GM13976 (cell line): ENCODE results near the gene RASSF3.

Experiments
- DNase-seq: peaks from one replicate; pipeline ENCODE4 v3.0.0; 2012; ENCODE audit warnings: low spot score
- in situ Hi-C: fragments of 300-500 bp; cut with MboI; formaldehyde crosslinking; loops from one replicate; pipeline ENCODE4 v1.12.0; 2022; ENCODE audit warnings: low sequenced_read_pairs, mixed read lengths, inconsistent platforms; ENCODE audit not compliant: unreplicated experiment
- TF ChIP-seq, protein P1 (sequence below): IDR thresholded peaks from 2 replicates; pipeline ENCODE4 v1.5.1; 2012; ENCODE audit warnings: borderline replicate concordance, mild to moderate bottlenecking; ENCODE audit not compliant: insufficient read depth; ENCODE audit errors: extremely low read depth, missing control alignments, control extremely low read depth

RASSF3 gene

GRCh38 chr12:64667793-64668192 lies 57.5 kb downstream of the RASSF3 start:
- TF ChIP-seq, protein P1, sequence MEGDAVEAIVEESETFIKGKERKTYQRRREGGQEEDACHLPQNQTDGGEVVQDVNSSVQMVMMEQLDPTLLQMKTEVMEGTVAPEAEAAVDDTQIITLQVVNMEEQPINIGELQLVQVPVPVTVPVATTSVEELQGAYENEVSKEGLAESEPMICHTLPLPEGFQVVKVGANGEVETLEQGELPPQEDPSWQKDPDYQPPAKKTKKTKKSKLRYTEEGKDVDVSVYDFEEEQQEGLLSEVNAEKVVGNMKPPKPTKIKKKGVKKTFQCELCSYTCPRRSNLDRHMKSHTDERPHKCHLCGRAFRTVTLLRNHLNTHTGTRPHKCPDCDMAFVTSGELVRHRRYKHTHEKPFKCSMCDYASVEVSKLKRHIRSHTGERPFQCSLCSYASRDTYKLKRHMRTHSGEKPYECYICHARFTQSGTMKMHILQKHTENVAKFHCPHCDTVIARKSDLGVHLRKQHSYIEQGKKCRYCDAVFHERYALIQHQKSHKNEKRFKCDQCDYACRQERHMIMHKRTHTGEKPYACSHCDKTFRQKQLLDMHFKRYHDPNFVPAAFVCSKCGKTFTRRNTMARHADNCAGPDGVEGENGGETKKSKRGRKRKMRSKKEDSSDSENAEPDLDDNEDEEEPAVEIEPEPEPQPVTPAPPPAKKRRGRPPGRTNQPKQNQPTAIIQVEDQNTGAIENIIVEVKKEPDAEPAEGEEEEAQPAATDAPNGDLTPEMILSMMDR = no peak
- DNase-seq = no peak
- in situ Hi-C loops = no loop called here

- DNase-seq = peak; percentile 59
- in situ Hi-C loops = no loop called here
- TF ChIP-seq, protein P1 = no peak
These were observed 59.1 kb downstream of the RASSF3 start for GRCh38 chr12:64669270-64669842.

DNA sequence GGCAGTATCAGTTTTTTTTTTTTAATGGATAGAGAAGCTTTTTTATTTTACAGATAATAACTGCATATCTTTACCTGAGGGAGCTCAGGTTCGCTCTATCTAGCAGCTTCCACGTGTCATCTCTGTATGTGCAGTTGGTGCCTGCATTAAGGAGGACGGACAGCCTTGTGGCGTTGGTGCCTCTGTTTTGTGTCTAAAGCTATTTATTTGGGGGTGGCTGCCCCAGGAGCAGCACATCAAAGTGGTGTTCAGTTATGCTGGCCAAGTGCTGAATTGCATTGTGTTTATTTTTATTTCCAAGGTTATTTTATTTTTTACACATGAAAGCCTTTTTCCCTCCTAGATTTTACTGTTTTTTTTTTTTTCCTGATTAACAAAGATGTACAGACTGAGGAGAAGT lies 59.7 kb downstream of the RASSF3 start:
- DNase-seq = no peak
- in situ Hi-C loops = no loop called here
- TF ChIP-seq, protein P1 = no peak

DNA sequence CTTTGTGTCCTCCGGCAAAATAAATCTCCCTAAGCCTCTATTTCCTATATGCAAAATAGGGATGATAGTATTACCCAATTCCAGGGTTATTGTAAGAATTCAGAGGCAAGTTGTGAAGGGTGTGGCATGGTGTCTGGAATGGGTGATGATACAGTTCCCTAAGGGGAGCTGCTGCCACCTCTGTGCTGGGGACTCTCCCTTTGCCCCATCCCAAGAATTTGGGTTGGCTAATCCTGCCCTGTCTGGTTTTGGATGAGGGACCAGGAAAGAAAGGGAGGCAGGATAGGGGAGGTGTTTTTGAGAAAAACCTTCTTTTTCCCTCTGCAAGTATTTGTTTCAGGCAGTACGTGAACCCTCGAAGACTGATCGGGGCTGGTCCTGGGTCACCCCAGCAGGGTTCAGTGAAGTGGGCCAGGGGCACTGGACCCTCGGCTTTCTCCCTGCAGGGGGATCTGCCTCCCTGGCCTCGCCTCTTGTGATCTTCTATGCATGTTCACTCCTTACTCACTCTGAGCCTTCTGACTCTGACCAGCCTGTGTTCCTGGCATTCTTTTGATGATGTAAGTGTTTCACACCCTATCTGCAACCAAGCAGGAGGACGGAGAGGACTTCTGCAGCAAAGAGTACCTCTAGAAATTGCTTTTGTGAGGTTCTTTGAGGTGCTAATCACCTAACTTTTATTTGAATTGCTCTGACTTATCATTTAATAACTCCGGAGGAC lies 60.8 kb downstream of the RASSF3 start:
- in situ Hi-C loops = no loop called here
- TF ChIP-seq, protein P1 = no peak
- DNase-seq = no peak

- no peak for DNase-seq
- in situ Hi-C loops = no loop called here
- TF ChIP-seq, protein P1 = no peak
These were observed 61.4 kb downstream of the RASSF3 start for GRCh38 chr12:64671681-64672080.

GRCh38 chr12:64672925-64673409 lies 62.7 kb downstream of the RASSF3 start:
- no peak for DNase-seq

More at GRCh38 chr12:64672925-64673409, 62.7 kb downstream of the RASSF3 start:
- TF ChIP-seq, protein P1 = no peak
- in situ Hi-C loops = no loop called here
